Activated CD8-positive, alpha-beta T cell treated with anti-CD3 and anti-CD28 coated beads for 36 hours (primary cell): ENCODE measurements around the gene TCOF1. TPM values are rescaled to one million over a fixed set of nuclear protein-coding genes. Genes with fewer than 3 reads are reported as not detected.

ENCODE experiments used
- ATAC-seq: fragments of 200-7000 bp; cut with Tn5 transposase; one replicate; pipeline ENCODE4 v1.10.0; 2021; ENCODE audit warnings: mild to moderate bottlenecking, moderate library complexity
- CTCF ChIA-PET: fragments of 350-600 bp; sonication (Branson Sonifier 250); formaldehyde crosslinking; loops from one replicate; lab custom pipeline; 2021; ENCODE audit warnings: antibody characterized with exemption; lab: Charles Lee
- POLR2A ChIA-PET: fragments of 350-600 bp; sonication (Branson Sonifier 250); formaldehyde crosslinking; loops from one replicate; lab custom pipeline; 2021; ENCODE audit warnings: antibody characterized with exemption; lab: Charles Lee
- DNase-seq: peaks from one replicate; pipeline ENCODE4 v3.0.0-alpha.2; 2020
- H3K27ac Mint-ChIP-seq: one replicate; pipeline ENCODE4 v1.8.0; 2021; ENCODE audit warnings: mild to moderate bottlenecking, mixed read lengths
- H3K27me3 Mint-ChIP-seq: one replicate; pipeline ENCODE4 v1.8.0; 2021; ENCODE audit warnings: mixed read lengths
- H3K36me3 Mint-ChIP-seq: one replicate; pipeline ENCODE4 v1.8.0; 2021; ENCODE audit warnings: low read depth, mixed read lengths
- H3K4me1 Mint-ChIP-seq: one replicate; pipeline ENCODE4 v1.8.0; 2021; ENCODE audit warnings: low read depth, mixed read lengths
- H3K4me3 Mint-ChIP-seq: one replicate; pipeline ENCODE4 v1.8.0; 2021; ENCODE audit warnings: mild to moderate bottlenecking, moderate library complexity, mixed read lengths
- H3K9me3 Mint-ChIP-seq: one replicate; pipeline ENCODE4 v1.8.0; 2021; ENCODE audit warnings: mixed read lengths
- CTCF ChIP-seq: fragments of 200-600 bp; IDR thresholded peaks from one replicate; pipeline ENCODE4 v1.8.0; 2022; ENCODE audit warnings: antibody characterized with exemption, mild to moderate bottlenecking
- intact Hi-C: fragments of 100-400 bp; cut with micrococcal nuclease; formaldehyde crosslinking; loops from one replicate; pipeline ENCODE4 v1.10.0; 2022
- total RNA-seq, 2 experiments: library from RNA; stranded (reverse); gene quantifications; one replicate each; pipeline ENCODE4 v1.2.3, GENCODE V29; 2021

TCOF1 gene
- total RNA-seq, 2 experiments from 2014 or later = 114 to 117 TPM

DNA sequence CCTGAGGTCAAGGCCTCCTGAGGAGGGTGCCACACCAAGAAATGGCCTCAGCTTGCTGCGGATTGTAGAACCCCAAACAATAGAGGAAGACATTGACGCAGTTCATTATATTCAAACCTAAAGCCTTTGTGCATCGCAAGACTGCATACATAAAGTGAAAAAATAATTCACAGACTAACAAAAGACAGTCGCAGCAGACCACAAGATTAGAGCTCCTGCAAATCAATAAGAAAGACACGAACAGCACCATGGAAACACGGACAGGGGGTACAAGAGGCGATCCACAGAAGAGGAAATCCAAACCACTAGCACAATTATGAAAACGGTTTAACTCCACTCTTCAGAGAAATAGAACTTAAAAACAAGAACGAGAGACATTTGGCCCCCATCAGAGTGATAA lies 10.0 kb upstream of the TCOF1 start:
- H3K9me3 Mint-ChIP-seq = no peaks in the 10 kb centered on the region
- no peak for DNase-seq
- no peaks in the 10 kb centered on the region for H3K36me3 Mint-ChIP-seq
- H3K4me1 Mint-ChIP-seq = peaks cover 13% of the 10 kb centered on the region
- POLR2A ChIA-PET = no interaction called here
- intact Hi-C loops = no loop called here
- no peak overlapping the region for H3K4me3 Mint-ChIP-seq
- no peak for ATAC-seq
- CTCF ChIA-PET = no interaction called here
- H3K27ac Mint-ChIP-seq = no peak overlapping the region
- H3K27me3 Mint-ChIP-seq = peaks cover 2% of the 10 kb centered on the region
- TF ChIP-seq CTCF = no peak

- DNase-seq = no peak
- CTCF ChIA-PET = interaction anchor here (0.8 to 2.7 kb wide), 13 partner anchors 9 to 301 kb away, joined by 3 to 7 read pairs (median 4); no protein-coding TSS in a partner anchor
- Mint-ChIP-seq H3K27ac (no peak overlapping the region), H3K4me3 (no peak overlapping the region), H3K4me1 (peaks cover 11% of the 10 kb centered on the region), H3K27me3 (no peaks in the 10 kb centered on the region), H3K9me3 (no peaks in the 10 kb centered on the region), H3K36me3 (no peaks in the 10 kb centered on the region)
- intact Hi-C loops = no loop called here
- no peak for TF ChIP-seq CTCF
- POLR2A ChIA-PET = interaction anchor here (0.7 to 1.1 kb wide), 2 partner anchors 63 to 139 kb away, joined by 3 to 4 read pairs; partner anchors contain the start of gene CD74
- no peak for ATAC-seq
These were observed 7.7 kb upstream of the TCOF1 start for GRCh38 chr5:150349681-150350275.

- intact Hi-C loops = no loop called here
- no peak overlapping the region for H3K4me3 Mint-ChIP-seq
- H3K36me3 Mint-ChIP-seq = no peaks in the 10 kb centered on the region
- POLR2A ChIA-PET = interaction anchor here (1.1 kb wide), 1 partner anchor 62 kb away, joined by 3 read pairs; the partner anchor contains the start of gene CD74
- no peaks in the 10 kb centered on the region for H3K9me3 Mint-ChIP-seq
- peak; percentile 73 for TF ChIP-seq CTCF
- H3K4me1 Mint-ChIP-seq = peaks cover 11% of the 10 kb centered on the region
- no peaks in the 10 kb centered on the region for H3K27me3 Mint-ChIP-seq
- H3K27ac Mint-ChIP-seq = peak overlapping the region; percentile 59
- CTCF ChIA-PET = interaction anchor here (0.7 to 2.7 kb wide), 20 partner anchors 10 to 301 kb away, joined by 3 to 7 read pairs (median 5); no protein-coding TSS in a partner anchor
- ATAC-seq = peak; percentile 93
- DNase-seq = peak; percentile 82
These were observed 6.8 kb upstream of the TCOF1 start for GRCh38 chr5:150350524-150351344.

DNA sequence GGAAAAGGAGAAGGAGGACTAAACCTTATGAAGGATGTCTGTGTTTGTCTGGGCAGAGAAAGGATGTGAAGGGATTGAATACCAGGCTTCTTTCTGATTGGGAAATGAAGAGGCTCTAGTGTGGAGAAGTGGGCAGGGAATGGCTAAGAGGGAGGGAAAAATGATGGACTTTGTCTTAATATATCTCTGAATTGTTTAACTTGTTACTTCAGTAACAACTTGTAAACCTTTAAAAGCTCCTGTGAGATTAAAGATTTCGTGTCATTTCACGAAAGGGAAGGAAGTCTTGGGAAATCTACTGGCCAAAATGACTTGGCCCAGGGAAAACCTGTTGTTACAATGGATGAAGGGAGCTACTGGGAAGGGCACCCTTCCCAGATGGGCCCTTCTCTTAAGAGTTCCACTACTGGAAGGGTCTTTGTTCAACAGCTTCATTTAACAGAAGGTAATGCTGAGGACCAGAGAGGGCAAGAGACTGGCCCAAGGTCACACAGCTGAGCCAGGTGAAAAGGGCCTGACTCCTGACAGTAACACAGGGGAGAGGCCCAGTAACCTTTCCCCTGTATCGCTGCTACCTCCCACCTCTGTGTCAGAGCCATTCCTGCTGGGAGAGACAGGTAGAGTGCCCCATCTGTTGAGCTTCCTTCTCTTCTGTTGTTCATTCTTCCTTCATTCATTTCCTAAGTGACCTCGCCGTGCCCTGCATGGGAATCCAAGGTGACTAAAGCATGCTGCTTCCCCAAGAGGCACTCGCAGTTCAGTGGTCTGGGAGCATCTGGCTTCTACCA lies 5.1 kb upstream of the TCOF1 start:
- no peaks in the 10 kb centered on the region for H3K27me3 Mint-ChIP-seq

More for the DNA sequence above, 5.1 kb upstream of the TCOF1 start:
- no peaks in the 10 kb centered on the region for H3K36me3 Mint-ChIP-seq
- POLR2A ChIA-PET = no interaction called here
- no peaks in the 10 kb centered on the region for H3K9me3 Mint-ChIP-seq
- no peak for DNase-seq
- CTCF ChIA-PET = interaction anchor here (1.5 kb wide), 1 partner anchor 9 kb away, joined by 6 read pairs; no protein-coding TSS in a partner anchor
- intact Hi-C loops = no loop called here
- peaks cover 16% of the 10 kb centered on the region for H3K4me1 Mint-ChIP-seq
- no peak for ATAC-seq
- no peak for TF ChIP-seq CTCF
- H3K4me3 Mint-ChIP-seq = no peak overlapping the region
- H3K27ac Mint-ChIP-seq = no peak overlapping the region
